K562 (cell line): Measurements from ENCODE around the gene FAM110D. TPM values are rescaled to one million over a fixed set of nuclear protein-coding genes. Genes with fewer than 3 reads are reported as not detected.

Experiments
- ARID3B ChIP-seq: fragments of 250-450 bp; sonication (Bioruptor Pico); IDR thresholded peaks from 2 replicates; pipeline ENCODE4 v1.4.0; 2020; ENCODE audit warnings: borderline replicate concordance
- MBD1 ChIP-seq: fragments of 250-450 bp; sonication (Bioruptor Pico); IDR thresholded peaks from 2 replicates; pipeline ENCODE4 v1.8.0; 2022; ENCODE audit warnings: inconsistent platforms
- NR1H2 ChIP-seq: sonication (generic); formaldehyde crosslinking; IDR thresholded peaks from 2 replicates; pipeline ENCODE4 v1.4.0; 2020; ENCODE audit warnings: mild to moderate bottlenecking, missing genetic modification reagents
- ZBTB40 ChIP-seq, 2 experiments: fragments of 450-650 bp in 1 of 2; sonication (generic) in 1 of 2; formaldehyde crosslinking in 1 of 2; IDR thresholded peaks; 2 replicates each; pipeline versions ENCODE4 v1.7.1 to v1.9.0; 2016 to 2022; ENCODE audit warnings: inconsistent platforms in 1 of 2, mild to moderate bottlenecking in 1 of 2, missing genetic modification reagents in 1 of 2
- ZNF224 ChIP-seq: sonication (generic); formaldehyde crosslinking; IDR thresholded peaks from 2 replicates; pipeline ENCODE4 v1.8.0; 2022; ENCODE audit warnings: mild to moderate bottlenecking, missing genetic modification reagents
- polyA plus RNA-seq, 8 experiments: library from polyadenylated mRNA; depleted of rRNA in 4 of 8; stranded (reverse) in 5 of 8; unstranded in 3 of 8; fragments of >200 nt; fragmentation: Nextera tagmentation in 2 of 8; fragmentation: Illumina TruSeq in 1 of 8; extraction: Ambion mirVana in 2 of 8; extraction: Trizol in 1 of 8; gene quantifications; 2 replicates each; pipeline versions ENCODE4 v1.2.1 to v1.2.3, GENCODE V29; 2011 to 2014; ENCODE audit warnings: inconsistent platforms in 1 of 8, missing spikeins in 1 of 8
- total RNA-seq, 7 experiments: library from RNA; depleted of rRNA in 6 of 7; stranded (reverse); fragments of >200 nt in 6 of 7; fragmentation: Illumina TruSeq in 2 of 7; extraction: Trizol in 2 of 7; gene quantifications; 2 replicates each; pipeline versions ENCODE4 v1.2.1 to v1.2.3, GENCODE V29; 2011 to 2021; ENCODE audit warnings: low replicate concordance in 1 of 7

FAM110D gene
- total and polyA plus RNA-seq, 9 of the 15 experiments (the other 6 are each of a cell fraction or from before 2014, with no cell fraction given), result 0.04 to 1.1 (median 0.33) TPM

GRCh38 chr1:26114165-26114927 lies 44.5 kb upstream of the FAM110D start (continued):
- TF ChIP-seq ZBTB40 (IDR thresholded peaks at IDR 0.05), result peak; percentile 84
- TF ChIP-seq ZBTB40 (CRISPR knock-in tag; IDR thresholded peaks at IDR 0.05), result no peak
- 0 out of 2 replicates have a peak, but pooled peaks have one; percentile 52 for TF ChIP-seq MBD1 (CRISPR knock-in tag)
- no peak for TF ChIP-seq NR1H2 (CRISPR knock-in tag)
- TF ChIP-seq ZNF224 (CRISPR knock-in tag), result no peak
- no peak for TF ChIP-seq ARID3B (CRISPR knock-in tag)
